Measurements from ENCODE around the gene SLITRK5. TPM values are rescaled to one million over a fixed set of nuclear protein-coding genes. Genes with fewer than 3 reads are reported as not detected.

Gene SLITRK5
- total RNA-seq, 2 donors from 2014 or later: under 0.01 to 0.33 TPM

DNA sequence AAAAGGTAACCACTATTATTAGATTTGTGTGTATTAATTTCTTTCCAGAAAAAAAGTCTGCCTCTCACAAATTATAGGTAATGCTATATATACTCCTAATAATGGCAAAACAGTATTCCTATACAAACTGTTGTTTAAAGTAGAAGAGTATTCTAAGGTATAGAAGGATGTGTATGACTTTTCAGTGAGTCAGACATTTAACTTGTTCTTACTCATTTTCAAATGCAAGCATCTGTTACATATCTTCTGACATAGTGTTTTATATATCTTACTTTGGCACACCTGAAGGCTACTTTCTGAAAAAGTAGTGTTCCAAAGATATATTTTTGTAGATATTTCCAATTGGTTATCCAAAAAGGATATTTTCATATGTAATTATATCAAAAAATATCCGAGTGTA, 3.5 kb upstream of the SLITRK5 start:
- no peak for ATAC-seq
- TF ChIP-seq CTCF (IDR thresholded peaks at IDR 0.05) (no peak), POLR2A (IDR thresholded peaks at IDR 0.05) (no peak)
- intact Hi-C loops (cut with DNase I): no loop called here
- WGBS, 2 donors: 36 to 38% methylated on average over 1 of the region's 1 CpG
- Histone ChIP-seq H3K36me3 (replicated peaks in 1 of 2; ENCODE audit: insufficient read depth in 1 of 2, low read depth in 2 of 2) (no peaks in the 10 kb centered on the region), H3K27ac (no peak overlapping the region), H3K9me3 (no peaks in the 10 kb centered on the region), H3K27me3 (peaks cover 0 to 11% of the 10 kb centered on the region in 2 donors), H3K4me1 (peaks cover 19% of the 10 kb centered on the region), H3K4me3 (no peak overlapping the region)
- DNase-seq: no peak

DNA sequence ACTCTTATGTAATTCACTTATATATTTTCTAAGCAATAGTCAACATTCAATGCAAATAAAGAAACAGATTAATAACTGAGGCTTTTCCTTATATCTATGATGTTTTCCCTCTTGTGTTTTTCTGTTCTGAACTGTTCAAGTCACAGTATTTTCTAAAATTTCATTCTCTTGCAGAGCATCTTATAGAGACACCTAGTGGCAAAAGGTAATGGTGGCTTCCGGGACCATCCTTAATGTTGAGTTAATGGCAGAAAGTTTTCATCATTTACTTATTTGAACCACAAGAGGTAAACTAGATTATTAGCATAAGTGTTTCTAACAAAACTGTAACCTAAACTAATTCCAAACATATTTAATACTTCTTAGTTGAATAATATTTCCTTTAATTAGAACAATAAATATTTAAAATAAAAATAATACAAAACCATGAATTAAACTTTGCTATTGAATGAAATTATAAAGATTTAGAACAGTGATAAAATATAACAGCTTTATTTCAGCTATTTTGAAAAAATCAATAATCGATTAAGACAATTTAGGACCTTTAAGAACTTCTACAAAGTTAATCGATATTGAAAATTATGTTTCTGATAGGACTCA, 1.7 kb upstream of the SLITRK5 start:
- 29 to 32% methylated on average over 3 of the region's 3 CpGs for WGBS, 2 donors
- H3K27me3 ChIP-seq: peaks cover 0 to 22% of the 10 kb centered on the region in 2 donors
- intact Hi-C loops (cut with DNase I): no loop called here
- no peak overlapping the region for H3K27ac ChIP-seq
- H3K4me3 ChIP-seq: no peak overlapping the region
- ATAC-seq (no peak), DNase-seq (no peak)
- H3K4me1 ChIP-seq: peaks cover 29% of the 10 kb centered on the region
- H3K36me3 ChIP-seq (replicated peaks in 1 of 2; ENCODE audit: insufficient read depth in 1 of 2, low read depth in 2 of 2): no peaks in the 10 kb centered on the region
- no peaks in the 10 kb centered on the region for H3K9me3 ChIP-seq
- TF ChIP-seq CTCF (IDR thresholded peaks at IDR 0.05): peak in 5 of 7 experiments; percentile 4 to 37 (median 14)
- TF ChIP-seq POLR2A (IDR thresholded peaks at IDR 0.05): no peak

DNA sequence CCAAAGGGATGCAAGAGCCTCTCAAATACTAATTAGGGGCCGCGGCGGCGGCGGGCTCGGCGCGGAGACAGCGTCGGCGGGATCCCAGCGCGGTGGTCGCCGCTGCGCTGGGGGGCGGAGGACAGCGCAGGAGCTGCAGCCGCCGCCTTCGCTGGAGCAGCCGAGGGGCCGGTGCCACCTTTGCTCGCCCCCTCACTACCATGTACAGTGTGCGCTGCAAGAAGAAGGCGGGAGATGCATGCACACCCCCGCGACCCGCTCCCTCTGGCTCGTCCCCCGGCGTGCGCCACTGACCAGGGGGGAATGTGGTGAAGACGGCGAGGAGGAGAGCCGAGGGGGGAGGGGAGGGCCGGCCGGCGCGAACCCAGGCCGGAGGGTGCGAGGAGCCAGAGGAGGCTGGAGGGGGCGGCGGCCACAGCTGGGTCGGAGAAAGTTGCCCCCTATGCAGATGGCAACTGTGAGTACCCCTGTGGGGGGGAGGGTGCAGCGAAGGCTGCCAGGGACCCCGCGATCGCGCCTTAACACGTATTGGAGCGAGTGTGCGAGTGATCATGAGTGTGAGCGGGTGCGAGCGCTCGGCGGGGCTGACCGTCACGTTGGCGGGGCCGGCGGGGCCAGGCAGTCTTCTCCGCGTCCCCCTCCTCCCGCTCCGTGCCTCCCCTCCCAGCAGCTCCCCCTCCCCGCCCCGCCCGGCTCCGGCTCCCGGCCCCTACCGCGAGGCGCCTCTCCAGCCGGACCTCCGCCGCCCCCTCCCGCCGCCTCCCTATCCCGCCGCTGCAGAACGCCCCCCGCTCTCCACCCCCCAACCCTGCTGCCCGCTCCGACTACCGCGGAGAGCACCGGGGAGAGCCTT, 808 bp downstream of the SLITRK5 start:
- whole genome bisulfite sequencing, 2 donors: 1 to 2% methylated on average over 25 to 68 of the region's 89 CpGs

GRCh38 chr13:87674247-87674738, 3.1 kb downstream of the SLITRK5 start:
- no peaks in the 10 kb centered on the region for H3K9me3 ChIP-seq
- TF ChIP-seq CTCF (IDR thresholded peaks at IDR 0.05) (no peak), POLR2A (IDR thresholded peaks at IDR 0.05) (no peak)
- peaks cover 0 to 31% of the 10 kb centered on the region in 2 donors for H3K27me3 ChIP-seq
- ATAC-seq (no peak), DNase-seq (no peak)
- H3K4me3 ChIP-seq: no peak overlapping the region
- no peaks in the 10 kb centered on the region for H3K36me3 ChIP-seq (replicated peaks in 1 of 2; ENCODE audit: insufficient read depth in 1 of 2, low read depth in 2 of 2)
- no peak overlapping the region for H3K27ac ChIP-seq
- H3K4me1 ChIP-seq: peaks cover 44% of the 10 kb centered on the region
- intact Hi-C loops (cut with DNase I): no loop called here
- 4% methylated on average over 23 to 27 of the region's 27 CpGs for WGBS, 2 donors

More for the DNA sequence above, 808 bp downstream of the SLITRK5 start:
- H3K27me3 ChIP-seq: peaks cover 0 to 31% of the 10 kb centered on the region in 2 donors
- peaks cover 31% of the 10 kb centered on the region for H3K4me1 ChIP-seq
- H3K4me3 ChIP-seq: peak overlapping the region; percentile 13 to 39
- TF ChIP-seq POLR2A (IDR thresholded peaks at IDR 0.05): no peak
- TF ChIP-seq CTCF (IDR thresholded peaks at IDR 0.05): no peak
- intact Hi-C loops (cut with DNase I): no loop called here
- H3K9me3 ChIP-seq: no peaks in the 10 kb centered on the region
- ATAC-seq (no peak), DNase-seq (peak in 1 of 4 donors; percentile 10)
- H3K27ac ChIP-seq: peak overlapping the region in 2 of 4 donors; percentile 17 to 68
- H3K36me3 ChIP-seq (replicated peaks in 1 of 2; ENCODE audit: insufficient read depth in 1 of 2, low read depth in 2 of 2): no peaks in the 10 kb centered on the region

All from body of pancreas (tissue), 4 donors.